ENCODE data around the gene IL12RB1.

GRCh38 chr19:18102916-18103542 lies 16.3 kb upstream of the IL12RB1 start:
- no peak for TF ChIP-seq EZH2 (IDR thresholded peaks at IDR 0.05)
- no peak for TF ChIP-seq CTCF (IDR thresholded peaks at IDR 0.05 in 2 of 3, conservative IDR thresholded peaks at IDR 0.05 in 1 of 3; ENCODE audit: borderline replicate concordance in 1 of 3, insufficient read depth in 1 of 3, low read depth in 2 of 3, low read length in 2 of 3)
- TF ChIP-seq EZH2phosphoT487 (IDR thresholded peaks at IDR 0.05; ENCODE audit: borderline replicate concordance), result no peak
- TF ChIP-seq ZFX (IDR thresholded peaks at IDR 0.05), result no peak
- TF ChIP-seq SP1 (IDR thresholded peaks at IDR 0.05; ENCODE audit: low read depth), result no peak
- TF ChIP-seq ZBTB33 (IDR thresholded peaks at IDR 0.05; ENCODE audit: extremely low read depth, insufficient replicate concordance, low read length), result no peak
- no peak for TF ChIP-seq POLR2A (IDR thresholded peaks at IDR 0.05; ENCODE audit: borderline replicate concordance, extremely low read depth, insufficient read depth, insufficient read length)
- TF ChIP-seq REST (IDR thresholded peaks at IDR 0.05; ENCODE audit: low read depth), result no peak
- TF ChIP-seq TCF7L2 (IDR thresholded peaks at IDR 0.05; ENCODE audit: borderline replicate concordance, extremely low read depth, insufficient read depth, insufficient read length), result no peak
- no peak for TF ChIP-seq SIN3A (IDR thresholded peaks at IDR 0.05; ENCODE audit: low read depth)

All from HCT116 (cell line).